H1 (cell line): ENCODE results near the gene TRABD2A. TPM values are rescaled to one million over a fixed set of nuclear protein-coding genes. Genes with fewer than 3 reads are reported as not detected.

ENCODE experiments used
- CBX5 ChIP-seq: fragments of 300-800, 300-1000 bp; sonication (generic); IDR thresholded peaks from 2 replicates; pipeline ENCODE4 v1.7.1; 2016; ENCODE audit warnings: antibody characterized with exemption, low read length, low read depth
- CHD1 ChIP-seq: IDR thresholded peaks from 2 replicates; pipeline ENCODE4 v1.6.1; 2012; ENCODE audit warnings: low read depth, low read length, improper control_type of control experiment
- EGR1 ChIP-seq: IDR thresholded peaks from 2 replicates; pipeline ENCODE4 v1.6.1; 2011; ENCODE audit warnings: low read depth, low read length, borderline replicate concordance
- EZH2 ChIP-seq: fragments of 200-600 bp; sonication (generic); IDR thresholded peaks from 2 replicates; pipeline ENCODE4 v1.7.1; 2012; ENCODE audit warnings: low read depth, mild to moderate bottlenecking, moderate library complexity, low read length, inconsistent platforms; ENCODE audit not compliant: severe bottlenecking
- GABPA ChIP-seq: IDR thresholded peaks from 2 replicates; pipeline ENCODE4 v1.6.1; 2011; ENCODE audit warnings: mild to moderate bottlenecking, low read length, moderate library complexity, borderline replicate concordance; ENCODE audit not compliant: insufficient read depth
- HDAC6 ChIP-seq: IDR thresholded peaks from one replicate; pipeline ENCODE4 v1.7.1; 2012; ENCODE audit warnings: low read depth, mild to moderate bottlenecking, inconsistent platforms, low read length, moderate library complexity
- KDM4A ChIP-seq: IDR thresholded peaks from one replicate; pipeline ENCODE4 v1.7.1; 2012; ENCODE audit warnings: low read depth, mild to moderate bottlenecking, moderate library complexity, low read length, inconsistent platforms; ENCODE audit not compliant: severe bottlenecking
- POLR2A ChIP-seq, 2 experiments: IDR thresholded peaks; 1 replicate in 1 of 2; 2 replicates in 1 of 2; pipeline ENCODE4 v1.6.1; 2011; ENCODE audit warnings: low read depth in 2 of 2, low read length in 2 of 2, mild to moderate bottlenecking in 2 of 2; ENCODE audit errors: control extremely low read depth in 1 of 2
- POLR2AphosphoS5 ChIP-seq: IDR thresholded peaks from 2 replicates; pipeline ENCODE4 v1.6.1; 2011; ENCODE audit warnings: low read depth, low read length
- RAD21 ChIP-seq, 2 experiments: IDR thresholded peaks in 1 of 2; conservative IDR thresholded peaks in 1 of 2; 2 replicates each; pipeline ENCODE4 v1.6.1; 2011; ENCODE audit warnings: low read depth in 2 of 2, low read length in 2 of 2, improper control_type of control experiment in 1 of 2, inconsistent platforms in 1 of 2, mild to moderate bottlenecking in 1 of 2, moderate library complexity in 1 of 2
- RFX5 ChIP-seq: IDR thresholded peaks from 2 replicates; pipeline ENCODE4 v1.6.1; 2011; ENCODE audit warnings: low read depth, low read length, improper control_type of control experiment, borderline replicate concordance
- SIN3A ChIP-seq, 2 experiments: IDR thresholded peaks in 1 of 2; conservative IDR thresholded peaks in 1 of 2; 2 replicates each; pipeline ENCODE4 v1.6.1; 2011 to 2012; ENCODE audit warnings: low read length in 2 of 2, improper control_type of control experiment in 1 of 2, low read depth in 1 of 2, mild to moderate bottlenecking in 1 of 2
- SP1 ChIP-seq: IDR thresholded peaks from 2 replicates; pipeline ENCODE4 v1.6.1; 2011; ENCODE audit warnings: low read depth, low read length
- SUZ12 ChIP-seq: fragments of 200-600 bp; sonication (generic); IDR thresholded peaks from 2 replicates; pipeline ENCODE4 v1.6.1; 2012; ENCODE audit warnings: mild to moderate bottlenecking, inconsistent platforms, low read length, moderate library complexity, mixed read lengths
- TAF1 ChIP-seq: IDR thresholded peaks from 2 replicates; pipeline ENCODE4 v1.6.1; 2011; ENCODE audit warnings: mild to moderate bottlenecking, low read depth, low read length
- TAF7 ChIP-seq: optimal IDR thresholded peaks from 2 replicates; pipeline ENCODE3; 2011; ENCODE audit warnings: low read depth, mild to moderate bottlenecking, inconsistent platforms, low read length, moderate library complexity, borderline replicate concordance
- TCF12 ChIP-seq: IDR thresholded peaks from 2 replicates; pipeline ENCODE4 v1.6.1; 2011; ENCODE audit warnings: low read depth, mild to moderate bottlenecking, low read length
- ZNF274 ChIP-seq: IDR thresholded peaks from 2 replicates; pipeline ENCODE4 v1.7.0; 2012; ENCODE audit warnings: low read length, borderline replicate concordance; ENCODE audit errors: extremely low read depth
- polyA plus RNA-seq, 7 experiments: library from polyadenylated mRNA; depleted of rRNA in 3 of 7; stranded (reverse) in 5 of 7; unstranded in 2 of 7; fragments of >200 nt in 5 of 7; fragments of 200-250 nt in 2 of 7; gene quantifications; 1 replicate in 5 of 7; 2 replicates in 1 of 7; 4 replicates in 1 of 7; pipeline versions ENCODE4 v1.2.1 to v1.2.3, GENCODE V29; 2011 to 2013; ENCODE audit warnings: missing spikeins in 2 of 7, mixed read lengths in 2 of 7
- total RNA-seq: library from RNA; stranded (reverse); fragmentation: NEBNext Ultra II Directional; extraction: Animal tissue kit (Norgen Biotek cat#: 25700); gene quantifications from 2 replicates; pipeline ENCODE4 v1.2.1, GENCODE V29; 2021
- TF ChIP-seq, protein P1 (sequence below): IDR thresholded peaks from 2 replicates; pipeline ENCODE4 v1.6.1; 2011; ENCODE audit warnings: low read length, improper control_type of control experiment
- TF ChIP-seq, protein P2 (sequence below): IDR thresholded peaks from 2 replicates; pipeline ENCODE4 v1.6.1; 2012; ENCODE audit warnings: inconsistent platforms
- TF ChIP-seq, protein P3 (sequence below): IDR thresholded peaks from 2 replicates; pipeline ENCODE4 v1.6.1; 2012; ENCODE audit warnings: inconsistent platforms

TRABD2A gene
- total and polyA plus RNA-seq, 2 of the 8 experiments (the other 6 are each of a cell fraction or from before 2014, with no cell fraction given), result 17.3 to 18.6 TPM

DNA sequence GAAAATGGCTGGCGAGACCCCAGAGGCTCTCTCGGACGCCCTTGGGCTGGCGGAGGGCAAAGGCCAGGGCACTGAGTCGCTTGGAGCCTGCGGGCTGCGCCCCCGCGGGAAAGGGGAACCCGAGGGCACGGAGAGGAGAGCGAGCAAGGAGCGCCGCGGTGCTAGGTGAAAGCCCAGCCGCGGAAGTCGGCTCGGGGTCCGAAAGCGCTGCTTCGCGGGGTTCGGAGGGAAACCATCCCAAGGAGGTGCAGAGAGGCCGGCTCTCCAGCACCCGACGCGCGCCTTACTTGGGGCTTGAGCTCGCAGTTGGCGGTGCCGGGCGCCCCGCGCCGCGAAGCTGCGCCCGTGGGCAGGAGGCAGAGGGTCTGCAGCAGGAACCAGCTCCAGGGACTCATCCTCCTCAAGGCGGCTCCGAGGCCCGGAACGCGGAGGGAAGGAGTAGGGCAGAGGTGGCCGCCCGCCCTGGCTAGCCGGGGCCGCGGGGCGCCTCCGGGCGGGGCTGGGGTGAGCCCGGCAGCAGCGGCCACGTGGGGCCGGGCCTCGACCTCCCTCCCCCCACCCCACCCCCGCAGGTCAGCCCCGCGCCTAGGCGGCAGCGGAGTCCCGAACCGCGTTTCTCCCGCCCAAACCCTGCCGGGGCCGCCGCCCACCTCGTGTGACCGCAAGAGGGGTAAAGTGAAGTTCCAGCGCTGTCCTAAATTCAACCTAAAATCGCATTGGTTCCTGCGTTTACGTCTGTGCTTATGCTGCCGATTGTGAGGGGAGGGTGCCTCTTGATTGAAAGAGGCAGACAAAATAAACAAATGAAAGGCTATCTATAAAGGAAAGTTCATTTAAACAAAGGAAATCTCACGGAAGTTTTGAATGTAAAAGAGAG lies at the start of gene TRABD2A (continued):
- TF ChIP-seq, protein P1, sequence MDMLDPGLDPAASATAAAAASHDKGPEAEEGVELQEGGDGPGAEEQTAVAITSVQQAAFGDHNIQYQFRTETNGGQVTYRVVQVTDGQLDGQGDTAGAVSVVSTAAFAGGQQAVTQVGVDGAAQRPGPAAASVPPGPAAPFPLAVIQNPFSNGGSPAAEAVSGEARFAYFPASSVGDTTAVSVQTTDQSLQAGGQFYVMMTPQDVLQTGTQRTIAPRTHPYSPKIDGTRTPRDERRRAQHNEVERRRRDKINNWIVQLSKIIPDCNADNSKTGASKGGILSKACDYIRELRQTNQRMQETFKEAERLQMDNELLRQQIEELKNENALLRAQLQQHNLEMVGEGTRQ, result 0 out of 2 replicates have a peak, but pooled peaks have one; percentile 28
- TF ChIP-seq ZNF274, result no peak
- peak in 1 of 2 experiments; percentile 22; a peak in 1 of 4 replicates for TF ChIP-seq SIN3A (conservative IDR thresholded peaks at IDR 0.05 in 1 of 2, IDR thresholded peaks at IDR 0.05 in 1 of 2; ENCODE audit: low read depth in 1 of 2, low read length in 2 of 2)
- TF ChIP-seq, protein P2, sequence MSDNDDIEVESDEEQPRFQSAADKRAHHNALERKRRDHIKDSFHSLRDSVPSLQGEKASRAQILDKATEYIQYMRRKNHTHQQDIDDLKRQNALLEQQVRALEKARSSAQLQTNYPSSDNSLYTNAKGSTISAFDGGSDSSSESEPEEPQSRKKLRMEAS, result peak; percentile 88
- peak; percentile 57; the same call in 1 of the 2 replicates for TF ChIP-seq POLR2AphosphoS5
- peak; percentile 70; the same call in 1 of the 2 replicates for TF ChIP-seq EGR1
- TF ChIP-seq EZH2, result peak; percentile 73
- no peak; the same call in 1 of the 2 replicates for TF ChIP-seq CHD1
- TF ChIP-seq HDAC6, result no peak
- TF ChIP-seq POLR2A (IDR thresholded peaks at IDR 0.05; ENCODE audit: control extremely low read depth in 1 of 2, low read depth in 2 of 2, low read length in 2 of 2), result peak in 1 of 2 experiments; percentile 72; a peak in 2 of 3 replicates
- TF ChIP-seq TAF1, result peak; percentile 71
- TF ChIP-seq SUZ12, result peak; percentile 82; the same call in 1 of the 2 replicates
- TF ChIP-seq GABPA, result 0 out of 2 replicates have a peak, but pooled peaks have one; percentile 10
- TF ChIP-seq KDM4A, result peak; percentile 95
- TF ChIP-seq RFX5, result no peak
- TF ChIP-seq TAF7, result peak; percentile 48
- TF ChIP-seq TCF12, result no peak
- TF ChIP-seq CBX5, result no peak
- TF ChIP-seq SP1, result no peak
- TF ChIP-seq, protein P3, sequence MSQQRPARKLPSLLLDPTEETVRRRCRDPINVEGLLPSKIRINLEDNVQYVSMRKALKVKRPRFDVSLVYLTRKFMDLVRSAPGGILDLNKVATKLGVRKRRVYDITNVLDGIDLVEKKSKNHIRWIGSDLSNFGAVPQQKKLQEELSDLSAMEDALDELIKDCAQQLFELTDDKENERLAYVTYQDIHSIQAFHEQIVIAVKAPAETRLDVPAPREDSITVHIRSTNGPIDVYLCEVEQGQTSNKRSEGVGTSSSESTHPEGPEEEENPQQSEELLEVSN, result peak; percentile 95
- TF ChIP-seq RAD21 (IDR thresholded peaks at IDR 0.05 in 1 of 2, conservative IDR thresholded peaks at IDR 0.05 in 1 of 2; ENCODE audit: low read depth in 2 of 2, low read length in 2 of 2), result no peak
